Measurements from ENCODE around the gene COPZ1.
"Not testable (repeated sequence)": the region's sequence is repeated elsewhere in the genome, so short reads cannot be mapped to it uniquely, and the experiment has no call there.

The COPZ1 gene, protein sequence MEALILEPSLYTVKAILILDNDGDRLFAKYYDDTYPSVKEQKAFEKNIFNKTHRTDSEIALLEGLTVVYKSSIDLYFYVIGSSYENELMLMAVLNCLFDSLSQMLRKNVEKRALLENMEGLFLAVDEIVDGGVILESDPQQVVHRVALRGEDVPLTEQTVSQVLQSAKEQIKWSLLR

DNA sequence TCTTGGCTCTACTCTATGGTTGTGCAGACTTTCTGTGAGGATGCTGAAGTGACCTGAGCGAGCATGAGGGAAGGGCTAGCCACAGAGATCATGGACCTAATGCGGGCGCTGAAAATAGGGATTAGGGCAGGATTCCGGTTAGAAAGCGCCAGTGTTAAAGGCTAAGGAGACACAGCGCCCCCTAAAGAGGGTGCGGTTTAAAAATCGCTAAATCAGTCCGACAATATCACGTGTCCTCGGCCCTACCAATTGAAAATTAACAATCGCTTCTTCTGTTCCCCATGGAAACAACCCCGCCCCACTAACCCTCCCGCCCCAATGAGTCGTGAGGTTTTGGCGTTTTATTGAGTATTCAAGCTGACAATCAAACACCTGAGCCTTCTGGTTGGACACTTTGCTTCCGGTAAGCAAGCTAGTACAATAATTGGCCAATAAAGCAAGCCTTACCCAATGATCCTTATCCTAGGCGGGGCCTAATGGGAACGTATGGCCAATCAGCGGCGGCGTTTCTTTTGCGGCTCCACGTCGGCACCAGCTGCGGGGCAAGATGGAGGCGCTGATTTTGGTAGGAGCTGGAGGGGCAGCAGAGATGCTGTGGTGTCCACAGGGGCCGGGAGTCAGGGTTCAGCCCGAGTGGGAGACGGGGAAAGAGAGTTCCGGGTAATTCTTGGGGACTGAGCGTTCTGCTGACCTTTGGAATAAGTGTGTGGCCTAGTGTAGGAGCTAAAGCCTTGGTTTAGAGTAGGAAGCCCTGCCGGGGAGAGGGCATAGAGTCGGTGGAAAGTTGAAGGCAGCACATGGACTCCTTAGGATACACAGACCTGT is at the start of gene COPZ1:
Gene COPZ1, plus strand, starts transcription at position 515 of the 825 bp plus-strand sequence. Its CDS starts 33 bp downstream, at position 548.
- Mint-ChIP-seq H3K9me3 (no peaks in the 10 kb centered on the region), H3K4me3 (peak within 1 kb of the TSS; percentile 100), H3K36me3 (ENCODE audit: low read depth) (no peaks in the 10 kb centered on the region), H3K4me1 (ENCODE audit: low read depth) (peaks cover 37% of the 10 kb centered on the region), H3K27me3 (no peaks in the 10 kb centered on the region), H3K27ac (peak within 1 kb of the TSS; percentile 98)

DNA sequence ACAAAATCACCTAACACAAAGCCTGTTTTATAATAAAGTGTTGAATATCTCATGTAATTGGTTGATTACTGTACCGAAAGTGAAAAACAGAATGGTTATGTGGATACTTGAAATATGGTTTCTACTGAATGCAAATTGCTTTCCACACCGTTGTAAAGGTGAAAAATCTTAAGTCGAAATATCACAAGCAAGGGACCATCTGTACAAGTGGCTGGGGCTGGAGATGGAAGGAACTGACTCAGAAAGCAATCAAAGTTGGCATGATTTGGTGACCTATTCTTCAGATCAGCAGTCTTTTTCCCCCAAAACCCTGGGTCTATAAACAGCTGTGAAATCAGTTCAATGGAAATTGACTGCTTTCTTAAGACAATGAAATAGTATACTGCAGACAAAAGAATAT is 48.6 kb upstream of the COPZ1 start:
- Mint-ChIP-seq H3K4me1 (ENCODE audit: low read depth) (peaks cover 68% of the 10 kb centered on the region), H3K36me3 (ENCODE audit: low read depth) (peaks cover 38% of the 10 kb centered on the region), H3K27me3 (no peaks in the 10 kb centered on the region), H3K4me3 (peak overlapping the region; percentile 53), H3K27ac (peak overlapping the region; percentile 84), H3K9me3 (no peaks in the 10 kb centered on the region)

DNA sequence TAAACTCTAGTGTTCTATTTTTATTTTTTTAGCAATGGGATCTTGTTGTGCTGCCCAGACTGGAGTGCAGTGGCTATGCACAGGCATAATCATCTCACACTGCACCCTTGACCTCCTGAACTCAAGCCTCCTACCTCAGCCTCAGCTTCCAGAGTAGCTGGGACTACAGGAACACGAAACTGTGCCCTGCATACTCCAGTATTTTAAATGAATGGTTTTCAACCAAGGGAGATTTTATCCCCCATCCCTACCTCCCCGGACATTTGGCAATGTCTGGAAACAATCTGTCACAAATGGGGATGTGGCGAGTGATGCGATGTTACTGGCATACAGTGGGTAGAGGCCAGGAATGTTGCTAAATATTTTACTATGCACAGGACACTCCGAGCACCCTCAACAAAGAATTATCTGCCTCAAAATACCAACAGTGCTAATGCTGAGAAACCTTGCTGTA is 47.1 kb upstream of the COPZ1 start:
- Mint-ChIP-seq H3K4me1 (ENCODE audit: low read depth) (peaks cover 67% of the 10 kb centered on the region), H3K36me3 (ENCODE audit: low read depth) (peaks cover 26% of the 10 kb centered on the region), H3K27me3 (no peaks in the 10 kb centered on the region), H3K27ac (no peak overlapping the region), H3K4me3 (no peak overlapping the region), H3K9me3 (no peaks in the 10 kb centered on the region)

DNA sequence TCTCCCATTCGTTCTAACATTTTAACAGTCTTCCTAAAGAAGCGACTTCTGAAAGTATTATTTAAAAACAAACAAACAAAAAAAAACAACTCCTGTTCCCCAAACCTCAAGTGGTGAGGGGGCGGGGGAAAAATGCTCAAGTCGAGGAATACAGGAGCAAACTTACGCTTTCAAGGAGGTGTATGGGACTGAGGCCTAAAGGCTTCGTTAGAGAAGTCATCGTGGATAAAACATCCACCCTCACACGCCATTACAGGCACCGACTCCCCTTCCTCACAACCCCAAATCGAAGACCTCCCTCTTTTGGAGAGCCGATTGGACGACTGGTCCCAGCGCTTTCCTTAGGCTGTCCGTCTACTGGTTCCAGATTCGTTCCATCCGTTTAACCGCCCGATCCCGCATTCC is 45.7 kb upstream of the COPZ1 start:
- Mint-ChIP-seq H3K36me3 (ENCODE audit: low read depth) (peaks cover 12% of the 10 kb centered on the region), H3K27ac (no peak overlapping the region)

DNA sequence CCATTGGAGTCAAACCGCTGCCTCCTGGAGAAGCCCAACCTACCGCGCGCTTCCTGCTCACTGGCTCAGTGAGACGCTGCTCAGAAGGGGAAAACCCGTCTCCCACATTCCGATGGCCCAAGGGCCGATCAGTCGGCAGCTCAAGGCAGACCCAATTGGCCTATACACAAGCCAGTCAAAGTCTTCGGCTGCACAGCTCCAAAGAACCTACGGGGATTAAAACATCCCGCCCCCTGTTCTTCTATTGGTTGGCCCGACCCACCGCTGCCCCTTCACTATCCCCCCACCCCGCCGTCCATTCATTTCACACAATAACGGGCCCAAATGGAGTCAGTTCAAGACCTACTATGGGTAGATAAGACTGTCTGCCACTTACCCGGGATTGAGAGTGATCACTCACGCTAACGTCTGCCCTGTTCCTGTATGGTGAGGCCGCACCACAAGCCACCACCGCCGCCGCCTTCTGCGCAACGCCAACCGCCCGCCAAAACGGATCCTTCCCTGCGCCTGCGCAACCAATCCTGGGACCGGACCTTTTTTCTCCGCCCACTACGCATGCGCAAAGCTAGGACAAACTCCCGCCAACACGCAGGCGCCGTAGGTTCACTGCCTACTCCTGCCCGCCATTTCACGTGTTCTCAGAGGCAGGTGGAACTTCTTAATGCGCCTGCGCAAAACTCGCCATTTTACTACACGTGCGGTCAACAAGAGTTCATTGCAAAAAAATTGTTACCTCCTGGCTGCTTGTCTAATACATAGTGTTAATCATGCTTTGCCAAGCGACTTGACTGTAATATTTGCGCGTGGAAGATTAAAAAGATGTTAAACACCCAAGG is 45.1 kb upstream of the COPZ1 start, which contains the start of gene CBX5:
Gene CBX5, minus strand, starts transcription at position 491 of the 836 bp plus-strand sequence. CDS start 22,472 bp downstream, outside the sequence.
- Mint-ChIP-seq H3K36me3 (ENCODE audit: low read depth) (peaks cover 10% of the 10 kb centered on the region), H3K4me3 (no peak within 1 kb of the TSS), H3K4me1 (ENCODE audit: low read depth) (peaks cover 72% of the 10 kb centered on the region), H3K27me3 (no peaks in the 10 kb centered on the region), H3K9me3 (no peaks in the 10 kb centered on the region), H3K27ac (no peak within 1 kb of the TSS)

More for the DNA sequence above, 45.7 kb upstream of the COPZ1 start:
- no peaks in the 10 kb centered on the region for H3K27me3 Mint-ChIP-seq
- no peak overlapping the region for H3K4me3 Mint-ChIP-seq
- peaks cover 68% of the 10 kb centered on the region for H3K4me1 Mint-ChIP-seq (ENCODE audit: low read depth)
- H3K9me3 Mint-ChIP-seq, result no peaks in the 10 kb centered on the region

DNA sequence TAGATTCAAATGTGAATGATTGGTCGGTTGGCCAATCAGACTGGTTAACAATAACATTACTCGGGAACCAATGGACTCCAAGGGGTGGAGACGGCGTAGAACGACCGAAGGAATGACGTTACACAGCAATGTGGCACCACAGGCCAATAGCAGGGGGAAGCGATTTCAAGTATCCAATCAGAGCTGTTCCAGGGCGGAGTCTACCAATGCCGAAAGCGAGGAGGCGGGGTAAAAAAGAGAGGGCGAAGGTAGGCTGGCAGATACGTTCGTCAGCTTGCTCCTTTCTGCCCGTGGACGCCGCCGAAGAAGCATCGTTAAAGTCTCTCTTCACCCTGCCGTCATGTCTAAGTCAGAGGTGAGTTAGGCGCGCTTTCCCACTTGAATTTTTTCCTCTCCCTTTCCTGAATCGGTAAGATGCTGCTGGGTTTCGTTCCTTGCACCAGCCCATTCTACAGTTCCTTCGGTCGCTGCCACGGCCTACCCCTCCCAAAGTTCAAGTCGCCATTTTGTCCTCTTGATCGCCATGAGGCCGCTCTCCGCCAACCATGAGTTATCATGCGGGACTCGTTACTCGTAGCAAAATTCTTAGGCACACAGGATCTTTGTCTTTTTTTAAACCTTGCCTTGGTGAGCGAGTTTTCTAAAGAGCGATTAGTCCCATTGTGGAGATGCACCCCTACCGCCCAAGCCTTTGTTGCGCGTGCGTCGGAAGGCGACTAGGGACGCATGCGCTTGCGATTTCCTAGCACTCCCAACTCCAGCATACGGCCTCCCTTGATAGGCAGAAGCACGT is 44.3 kb upstream of the COPZ1 start, which contains the start of gene HNRNPA1:
Gene HNRNPA1, plus strand, starts transcription at position 259 of the 793 bp plus-strand sequence. Its CDS starts 82 bp downstream, at position 341.
- Mint-ChIP-seq H3K27me3 (no peaks in the 10 kb centered on the region), H3K4me3 (no peak within 1 kb of the TSS), H3K4me1 (ENCODE audit: low read depth) (peaks cover 73% of the 10 kb centered on the region), H3K36me3 (ENCODE audit: low read depth) (peaks cover 10% of the 10 kb centered on the region), H3K9me3 (no peaks in the 10 kb centered on the region), H3K27ac (no peak within 1 kb of the TSS)

DNA sequence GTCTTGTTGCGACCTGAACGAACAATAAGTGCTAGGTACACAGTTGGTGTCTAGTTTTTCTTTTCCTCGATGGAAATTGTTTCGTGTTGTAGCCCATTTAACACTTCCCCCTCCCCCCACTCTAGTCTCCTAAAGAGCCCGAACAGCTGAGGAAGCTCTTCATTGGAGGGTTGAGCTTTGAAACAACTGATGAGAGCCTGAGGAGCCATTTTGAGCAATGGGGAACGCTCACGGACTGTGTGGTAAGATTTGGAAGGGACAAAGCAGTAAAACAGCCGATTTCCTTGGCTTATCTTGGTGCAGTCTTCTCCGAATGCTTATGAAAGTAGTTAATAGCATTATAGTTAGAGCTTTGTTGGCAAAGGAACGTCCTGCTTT is 43.7 kb upstream of the COPZ1 start:
- not testable (repeated sequence) for H3K9me3 Mint-ChIP-seq; H3K4me3 Mint-ChIP-seq; H3K27me3 Mint-ChIP-seq; H3K36me3 Mint-ChIP-seq (ENCODE audit: low read depth); H3K27ac Mint-ChIP-seq
- peaks cover 72% of the 10 kb centered on the region for H3K4me1 Mint-ChIP-seq (ENCODE audit: low read depth)

DNA sequence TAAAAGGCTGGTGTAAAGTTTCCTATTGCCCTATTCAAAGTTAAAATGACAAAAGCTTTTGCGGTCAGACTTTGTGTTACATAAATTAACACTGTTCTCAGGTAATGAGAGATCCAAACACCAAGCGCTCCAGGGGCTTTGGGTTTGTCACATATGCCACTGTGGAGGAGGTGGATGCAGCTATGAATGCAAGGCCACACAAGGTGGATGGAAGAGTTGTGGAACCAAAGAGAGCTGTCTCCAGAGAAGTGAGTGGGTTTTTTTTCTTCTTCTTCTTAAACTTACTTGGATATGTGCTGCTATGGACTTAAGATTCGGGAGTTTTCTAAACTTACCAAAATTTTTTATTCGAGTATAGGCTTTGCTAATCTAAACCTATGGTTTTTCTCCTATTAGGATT is 43.2 kb upstream of the COPZ1 start:
- not testable (repeated sequence) for H3K4me3 Mint-ChIP-seq; H3K36me3 Mint-ChIP-seq (ENCODE audit: low read depth); H3K27ac Mint-ChIP-seq; H3K9me3 Mint-ChIP-seq; H3K27me3 Mint-ChIP-seq
- peaks cover 69% of the 10 kb centered on the region for H3K4me1 Mint-ChIP-seq (ENCODE audit: low read depth)

DNA sequence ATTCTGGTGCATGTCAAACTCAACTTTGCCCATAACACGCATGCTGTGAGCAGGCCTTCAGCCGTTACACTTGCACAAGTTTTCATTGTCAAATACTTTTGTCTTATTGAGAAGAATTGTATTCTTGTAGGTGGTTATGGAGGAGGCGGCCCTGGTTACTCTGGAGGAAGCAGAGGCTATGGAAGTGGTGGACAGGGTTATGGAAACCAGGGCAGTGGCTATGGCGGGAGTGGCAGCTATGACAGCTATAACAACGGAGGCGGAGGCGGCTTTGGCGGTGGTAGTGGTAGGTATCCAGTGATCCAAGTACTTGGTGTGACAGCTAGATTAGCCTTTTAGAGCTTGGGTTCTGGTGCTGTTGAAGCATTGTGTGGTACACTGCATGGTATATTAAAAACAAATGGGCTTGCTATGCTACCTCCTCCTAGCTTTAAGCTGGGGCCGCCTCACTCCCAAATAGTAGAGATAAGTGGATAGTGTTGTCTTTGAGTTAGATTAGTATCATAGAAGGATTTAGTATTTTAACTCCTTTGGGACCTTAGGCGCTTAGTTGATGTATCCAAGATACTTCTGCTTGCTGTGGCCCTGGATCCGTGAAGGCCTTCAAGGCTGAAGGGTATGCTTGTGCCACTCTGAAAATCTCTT is 41.9 kb upstream of the COPZ1 start:
- peaks cover 62% of the 10 kb centered on the region for H3K4me1 Mint-ChIP-seq (ENCODE audit: low read depth)
- no peak overlapping the region for H3K4me3 Mint-ChIP-seq
- no peaks in the 10 kb centered on the region for H3K9me3 Mint-ChIP-seq
- H3K36me3 Mint-ChIP-seq (ENCODE audit: low read depth), result no peaks in the 10 kb centered on the region
- H3K27me3 Mint-ChIP-seq, result no peaks in the 10 kb centered on the region
- no peak overlapping the region for H3K27ac Mint-ChIP-seq

DNA sequence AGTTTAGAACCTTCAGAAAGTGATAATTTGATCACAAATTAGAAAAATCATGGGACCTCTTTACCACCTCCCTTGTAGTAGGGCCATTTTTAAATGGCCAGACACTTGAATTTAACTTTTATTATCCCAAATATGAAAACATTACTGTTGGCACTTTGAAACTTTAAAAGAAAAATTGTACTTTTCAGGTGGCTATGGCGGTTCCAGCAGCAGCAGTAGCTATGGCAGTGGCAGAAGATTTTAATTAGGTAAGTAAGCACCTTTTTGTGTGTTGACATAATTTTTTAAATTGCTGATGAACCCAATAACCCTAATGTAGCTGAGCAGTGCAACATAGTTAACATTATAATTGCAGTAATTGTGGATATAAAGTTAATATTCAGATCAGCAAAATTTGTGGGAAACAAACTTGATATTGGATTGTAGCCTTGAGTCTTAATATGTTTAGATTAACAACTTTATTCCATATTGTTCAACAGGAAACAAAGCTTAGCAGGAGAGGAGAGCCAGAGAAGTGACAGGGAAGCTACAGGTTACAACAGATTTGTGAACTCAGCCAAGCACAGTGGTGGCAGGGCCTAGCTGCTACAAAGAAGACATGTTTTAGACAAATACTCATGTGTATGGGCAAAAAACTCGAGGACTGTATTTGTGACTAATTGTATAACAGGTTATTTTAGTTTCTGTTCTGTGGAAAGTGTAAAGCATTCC is 40.7 kb upstream of the COPZ1 start:
- not testable (repeated sequence) for H3K9me3 Mint-ChIP-seq; H3K27ac Mint-ChIP-seq; H3K36me3 Mint-ChIP-seq (ENCODE audit: low read depth); H3K27me3 Mint-ChIP-seq; H3K4me3 Mint-ChIP-seq
- peaks cover 55% of the 10 kb centered on the region for H3K4me1 Mint-ChIP-seq (ENCODE audit: low read depth)

DNA sequence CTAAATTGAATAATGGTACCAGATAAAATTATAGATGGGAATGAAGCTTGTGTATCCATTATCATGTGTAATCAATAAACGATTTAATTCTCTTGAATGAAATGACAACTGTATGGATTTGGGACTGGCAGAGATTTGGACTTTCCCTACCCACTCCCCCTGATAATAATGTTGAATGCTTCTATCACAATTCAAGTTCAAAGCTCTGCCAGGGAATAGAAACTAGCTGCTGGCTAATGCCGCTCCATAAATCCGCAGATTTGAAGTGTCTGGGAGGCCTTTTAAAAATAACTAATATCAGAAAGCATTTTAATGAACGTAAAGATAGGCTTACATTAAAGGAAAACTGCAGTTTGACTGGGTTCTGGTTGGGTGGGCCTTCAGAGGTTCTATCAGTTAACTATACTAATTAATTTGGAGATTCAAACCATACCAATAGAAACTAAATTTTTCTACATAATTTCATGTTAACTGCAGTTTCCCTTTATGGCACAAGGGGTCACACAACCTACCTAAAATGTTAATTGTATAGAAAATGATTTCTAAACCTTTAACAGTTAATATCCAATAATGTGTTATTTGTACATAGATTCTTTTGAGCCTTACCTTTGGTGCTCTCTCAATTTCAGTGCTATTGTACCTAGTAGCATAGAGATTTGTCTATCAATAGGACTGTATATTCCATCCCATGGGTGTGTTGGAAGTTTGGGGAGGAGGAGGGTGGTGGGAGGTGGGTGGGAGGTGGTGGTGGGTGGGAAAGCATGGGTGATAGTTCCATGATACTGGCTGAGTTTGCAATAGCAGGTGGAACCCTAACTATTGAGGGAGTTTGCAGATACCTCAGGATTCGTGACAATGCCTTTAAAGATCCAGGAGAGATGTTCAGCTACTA is 39.5 kb upstream of the COPZ1 start:
- Mint-ChIP-seq H3K27ac (peak overlapping the region; percentile 76), H3K4me3 (no peak overlapping the region), H3K27me3 (no peaks in the 10 kb centered on the region), H3K36me3 (ENCODE audit: low read depth) (no peaks in the 10 kb centered on the region), H3K9me3 (no peaks in the 10 kb centered on the region), H3K4me1 (ENCODE audit: low read depth) (peaks cover 55% of the 10 kb centered on the region)

DNA sequence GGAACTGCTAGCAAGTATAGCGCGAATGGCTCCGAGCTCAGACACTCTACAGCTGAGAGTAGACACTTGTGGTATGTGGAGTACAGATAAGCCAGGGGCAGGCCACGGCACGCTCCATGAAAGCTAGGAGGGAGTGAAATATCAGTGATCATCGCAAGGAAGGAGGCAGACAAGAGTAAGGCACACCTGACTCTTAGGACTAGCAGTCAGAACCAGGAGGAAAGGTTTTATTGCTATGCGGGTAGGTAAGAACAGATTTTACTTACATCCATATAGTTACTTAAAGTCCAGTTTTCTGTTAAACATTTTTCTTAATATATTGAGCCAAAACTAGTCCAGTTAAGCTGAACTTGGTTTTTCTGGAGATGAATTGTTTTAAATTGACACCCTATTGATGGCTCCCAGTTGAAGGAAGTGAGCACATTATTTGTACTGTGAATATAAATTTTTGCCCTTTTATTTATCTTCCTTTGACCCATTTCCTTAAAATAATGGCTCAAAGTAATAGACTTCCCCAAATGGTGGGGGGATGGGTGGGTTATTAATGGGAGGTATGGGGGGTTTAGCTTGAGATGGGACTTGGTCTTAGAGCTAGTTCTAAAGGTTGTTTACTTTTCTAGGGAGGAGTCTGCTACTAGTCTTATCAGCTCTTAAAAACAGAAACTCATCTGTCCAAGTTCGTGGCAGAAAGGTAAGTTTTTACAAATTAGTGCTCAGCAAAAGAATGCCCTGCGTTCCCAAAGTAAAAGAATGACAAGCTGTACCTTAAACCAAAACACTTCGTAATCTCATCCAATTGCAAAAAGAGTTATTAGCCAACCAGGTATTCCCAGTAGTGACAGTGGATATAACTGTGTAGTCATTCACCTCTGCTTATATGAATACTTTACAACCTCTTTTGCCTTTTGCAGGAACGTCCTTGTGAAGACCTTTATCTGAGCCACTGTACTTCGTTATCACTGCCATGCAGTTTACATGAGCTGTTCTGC is 38.6 kb upstream of the COPZ1 start:
- H3K9me3 Mint-ChIP-seq, result no peaks in the 10 kb centered on the region
- no peaks in the 10 kb centered on the region for H3K27me3 Mint-ChIP-seq
- peak overlapping the region; percentile 74 for H3K27ac Mint-ChIP-seq
- no peak overlapping the region for H3K4me3 Mint-ChIP-seq
- H3K4me1 Mint-ChIP-seq (ENCODE audit: low read depth), result peaks cover 54% of the 10 kb centered on the region
- H3K36me3 Mint-ChIP-seq (ENCODE audit: low read depth), result no peaks in the 10 kb centered on the region

Data from stimulated activated naive CD8-positive, alpha-beta T cell treated with anti-CD3 and anti-CD28 coated beads, Interleukin-15, Interleukin-2, amounts not matched to agents 100 ng/mL and 50 ng/mL, for 24 hours (primary cell).